Retinal pigment epithelial cell (primary cell): ENCODE data around the gene DKK2.
"Not testable (repeated sequence)": the region's sequence is repeated elsewhere in the genome, so short reads cannot be mapped to it uniquely, and the experiment has no call there.

Source experiments
- DNase-seq: peaks from one replicate; pipeline ENCODE4 v3.0.0-alpha.2; 2010; ENCODE audit warnings: low read depth
- H3K4me3 ChIP-seq: 2 replicates; pipeline ENCODE4 v1.5.1; 2011; ENCODE audit warnings: mild to moderate bottlenecking, low read length, control low read depth, moderate library complexity
- TF ChIP-seq, protein P1 (sequence below): conservative IDR thresholded peaks from 2 replicates; pipeline ENCODE4 v1.5.1; 2011; ENCODE audit warnings: low read depth, low read length, control low read depth, inconsistent platforms

DKK2 gene

GRCh38 chr4:106929248-106929647, 106.9 kb downstream of the DKK2 start:
- H3K4me3 ChIP-seq = no peak overlapping the region
- DNase-seq = no peak
- TF ChIP-seq, protein P1, sequence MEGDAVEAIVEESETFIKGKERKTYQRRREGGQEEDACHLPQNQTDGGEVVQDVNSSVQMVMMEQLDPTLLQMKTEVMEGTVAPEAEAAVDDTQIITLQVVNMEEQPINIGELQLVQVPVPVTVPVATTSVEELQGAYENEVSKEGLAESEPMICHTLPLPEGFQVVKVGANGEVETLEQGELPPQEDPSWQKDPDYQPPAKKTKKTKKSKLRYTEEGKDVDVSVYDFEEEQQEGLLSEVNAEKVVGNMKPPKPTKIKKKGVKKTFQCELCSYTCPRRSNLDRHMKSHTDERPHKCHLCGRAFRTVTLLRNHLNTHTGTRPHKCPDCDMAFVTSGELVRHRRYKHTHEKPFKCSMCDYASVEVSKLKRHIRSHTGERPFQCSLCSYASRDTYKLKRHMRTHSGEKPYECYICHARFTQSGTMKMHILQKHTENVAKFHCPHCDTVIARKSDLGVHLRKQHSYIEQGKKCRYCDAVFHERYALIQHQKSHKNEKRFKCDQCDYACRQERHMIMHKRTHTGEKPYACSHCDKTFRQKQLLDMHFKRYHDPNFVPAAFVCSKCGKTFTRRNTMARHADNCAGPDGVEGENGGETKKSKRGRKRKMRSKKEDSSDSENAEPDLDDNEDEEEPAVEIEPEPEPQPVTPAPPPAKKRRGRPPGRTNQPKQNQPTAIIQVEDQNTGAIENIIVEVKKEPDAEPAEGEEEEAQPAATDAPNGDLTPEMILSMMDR = no peak

DNA sequence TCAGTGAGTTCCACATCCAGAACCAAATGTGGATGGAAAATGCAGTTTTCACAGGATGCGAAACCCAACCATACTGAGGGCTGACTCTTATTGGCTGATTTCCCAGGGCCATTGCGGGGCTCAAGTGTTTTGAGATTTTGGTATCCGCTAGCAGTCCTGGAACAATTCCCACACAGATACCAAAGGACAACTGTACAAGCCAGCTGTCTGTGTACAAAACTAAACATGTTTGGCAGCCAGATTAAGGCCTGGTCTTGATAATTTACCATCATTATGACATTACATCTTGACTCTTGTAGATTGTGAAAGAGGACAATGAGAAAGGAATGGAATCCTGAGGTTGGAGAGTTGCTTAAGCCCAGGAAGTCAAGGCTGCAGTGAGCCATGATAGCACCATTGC, 121.9 kb downstream of the DKK2 start:
- DNase-seq = no peak

GRCh38 chr4:106909486-106910188, 126.5 kb downstream of the DKK2 start:
- TF ChIP-seq, protein P1 = no peak
- no peak overlapping the region for H3K4me3 ChIP-seq
- DNase-seq = no peak

More for the DNA sequence above, 121.9 kb downstream of the DKK2 start:
- H3K4me3 ChIP-seq = no peak overlapping the region
- TF ChIP-seq, protein P1 = no peak

DNA sequence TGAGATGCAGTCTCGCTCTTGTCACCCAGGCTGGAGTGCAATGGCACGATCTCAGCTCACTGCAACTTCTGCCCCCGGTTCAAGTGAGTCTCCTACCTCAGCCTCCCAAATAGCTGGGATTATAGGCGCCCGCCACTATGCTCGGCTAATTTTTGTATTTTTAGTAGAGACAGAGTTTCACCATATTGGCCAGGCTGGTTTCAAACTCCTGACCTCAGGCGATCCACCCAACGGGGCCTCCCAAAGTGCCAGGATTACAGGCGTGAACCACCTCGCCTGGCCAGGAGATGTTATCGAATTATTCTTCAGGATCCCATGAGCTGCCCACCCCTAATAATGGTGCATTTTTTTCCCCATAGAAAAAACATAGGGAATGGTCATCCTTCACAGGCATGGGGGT, 128.1 kb downstream of the DKK2 start:
- not testable (repeated sequence) for DNase-seq, H3K4me3 ChIP-seq

GRCh38 chr4:106907216-106907615, 128.9 kb downstream of the DKK2 start:
- no peak overlapping the region for H3K4me3 ChIP-seq
- TF ChIP-seq, protein P1 = no peak
- no peak for DNase-seq

DNA sequence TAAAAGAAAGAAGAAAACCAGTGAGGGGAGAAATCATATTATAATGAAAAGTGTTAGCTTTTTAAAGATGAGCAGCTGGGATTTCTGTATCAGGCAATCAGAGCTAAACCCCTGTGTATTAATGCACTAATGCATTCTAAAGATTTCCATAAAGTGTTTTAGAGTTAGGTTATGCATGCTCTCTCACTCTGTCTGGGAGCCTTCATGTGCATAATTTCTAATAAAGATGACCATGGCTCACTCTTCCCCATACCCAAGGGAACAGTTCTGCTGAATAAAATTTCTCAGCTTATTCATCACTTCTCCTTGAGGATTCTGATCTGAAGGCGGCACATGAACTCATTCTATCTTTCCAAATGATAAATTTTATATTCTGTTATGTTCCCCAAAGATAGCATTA, 129.4 kb downstream of the DKK2 start:
- TF ChIP-seq, protein P1 = no peak
- no peak overlapping the region for H3K4me3 ChIP-seq
- no peak for DNase-seq

DNA sequence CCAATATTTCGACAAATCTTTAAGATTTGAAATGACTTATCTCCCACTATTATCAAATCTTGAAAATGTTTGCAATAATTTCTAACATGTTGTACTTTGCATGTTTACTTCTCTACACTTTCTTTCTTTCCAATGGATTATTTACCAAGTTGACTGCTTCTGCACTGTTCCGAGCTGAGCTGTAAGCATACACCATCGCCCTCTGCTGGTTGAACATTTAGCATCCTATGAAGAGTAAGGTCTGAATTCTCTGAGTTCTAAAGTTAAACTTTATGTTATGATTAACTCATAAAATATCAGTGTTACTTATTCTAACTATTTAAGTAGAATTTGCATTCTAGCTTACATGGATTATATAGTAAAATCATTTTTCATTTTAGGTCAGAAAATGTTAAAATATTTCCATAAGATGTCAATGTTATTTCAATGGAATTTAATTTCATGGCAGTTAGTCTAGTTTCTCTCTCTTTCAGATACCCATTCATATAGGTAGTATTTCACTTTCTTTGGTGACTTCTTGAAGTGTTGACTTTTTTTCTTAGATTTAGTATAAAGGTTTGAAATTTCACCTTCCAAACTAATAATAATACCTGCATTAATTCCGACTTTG, 137.4 kb downstream of the DKK2 start:
- no peak overlapping the region for H3K4me3 ChIP-seq
- peak; percentile 21 for DNase-seq
- TF ChIP-seq, protein P1 = peak; percentile 87
